Gastrocnemius medialis (tissue), 4 donors: ENCODE measurements around the gene KCNIP4.

Experiments used
- POLR2A ChIP-seq, 2 donors: fragments of 450-650 bp; IDR thresholded peaks; one replicate each; pipeline ENCODE4 v1.6.1; 2017; ENCODE audit warnings: antibody characterized with exemption in 2 of 2, mild to moderate bottlenecking in 2 of 2, moderate library complexity in 2 of 2
- TF ChIP-seq, protein P1 (sequence below), 5 experiments: fragments of 450-650 bp in 3 of 5; fragments of 200-600 bp in 2 of 5; sonication (generic) in 2 of 5; IDR thresholded peaks in 4 of 5; conservative IDR thresholded peaks in 1 of 5; 1 replicate in 4 of 5; 2 replicates in 1 of 5; pipeline ENCODE4 v1.5.1; 2016 to 2019; ENCODE audit warnings: antibody characterized with exemption in 5 of 5, mild to moderate bottlenecking in 3 of 5, moderate library complexity in 3 of 5

DNA sequence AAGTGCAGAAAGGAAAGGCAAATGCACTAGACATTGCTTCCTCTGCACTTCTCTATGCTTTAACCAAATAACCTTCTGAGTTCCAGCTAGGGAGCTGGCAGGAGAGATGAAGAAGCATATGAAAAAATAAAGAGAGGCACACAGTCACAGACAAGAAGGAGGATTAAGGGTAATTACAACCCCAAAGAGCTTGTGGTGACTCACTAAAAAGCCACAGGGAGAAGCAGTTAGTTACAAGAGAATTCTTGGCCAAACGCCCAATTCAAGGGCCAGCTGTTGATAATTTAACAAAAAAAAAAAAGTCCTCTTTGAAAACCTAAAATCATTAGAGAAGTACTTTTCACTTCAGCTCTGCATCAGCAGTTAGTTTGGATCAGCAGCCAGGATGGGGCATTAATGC, 478.0 kb downstream of the KCNIP4 start:
- TF ChIP-seq, protein P1, sequence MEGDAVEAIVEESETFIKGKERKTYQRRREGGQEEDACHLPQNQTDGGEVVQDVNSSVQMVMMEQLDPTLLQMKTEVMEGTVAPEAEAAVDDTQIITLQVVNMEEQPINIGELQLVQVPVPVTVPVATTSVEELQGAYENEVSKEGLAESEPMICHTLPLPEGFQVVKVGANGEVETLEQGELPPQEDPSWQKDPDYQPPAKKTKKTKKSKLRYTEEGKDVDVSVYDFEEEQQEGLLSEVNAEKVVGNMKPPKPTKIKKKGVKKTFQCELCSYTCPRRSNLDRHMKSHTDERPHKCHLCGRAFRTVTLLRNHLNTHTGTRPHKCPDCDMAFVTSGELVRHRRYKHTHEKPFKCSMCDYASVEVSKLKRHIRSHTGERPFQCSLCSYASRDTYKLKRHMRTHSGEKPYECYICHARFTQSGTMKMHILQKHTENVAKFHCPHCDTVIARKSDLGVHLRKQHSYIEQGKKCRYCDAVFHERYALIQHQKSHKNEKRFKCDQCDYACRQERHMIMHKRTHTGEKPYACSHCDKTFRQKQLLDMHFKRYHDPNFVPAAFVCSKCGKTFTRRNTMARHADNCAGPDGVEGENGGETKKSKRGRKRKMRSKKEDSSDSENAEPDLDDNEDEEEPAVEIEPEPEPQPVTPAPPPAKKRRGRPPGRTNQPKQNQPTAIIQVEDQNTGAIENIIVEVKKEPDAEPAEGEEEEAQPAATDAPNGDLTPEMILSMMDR (IDR thresholded peaks at IDR 0.05 in 4 of 5, conservative IDR thresholded peaks at IDR 0.05 in 1 of 5) = no peak
- no peak for TF ChIP-seq POLR2A (IDR thresholded peaks at IDR 0.05)
